H4 (cell line): ENCODE data around the gene GLP2R. TPM values are rescaled to one million over a fixed set of nuclear protein-coding genes. Genes with fewer than 3 reads are reported as not detected.

Source experiments
- DNase-seq: peaks from one replicate; pipeline ENCODE4 v3.0.0-alpha.2; 2015; ENCODE audit warnings: low spot score
- total RNA-seq: library from RNA; depleted of rRNA; stranded (reverse); fragments of >200 nt; shearing (Covaris generic); gene quantifications from 2 replicates; pipeline ENCODE4 v1.2.3, GENCODE V29; 2014; rRNA removed

GLP2R gene
- total RNA-seq, 1 experiment from 2014 or later, result 1.3 TPM

- DNase-seq, result no peak
Measured at GRCh38 chr17:9922012-9922848, 96.5 kb downstream of the GLP2R start.

- peak; percentile 76 for DNase-seq
Measured at GRCh38 chr17:9924735-9925191, 99.0 kb downstream of the GLP2R start.

GRCh38 chr17:9925457-9925856 is 99.7 kb downstream of the GLP2R start:
- no peak for DNase-seq

GRCh38 chr17:9926150-9926804 is 100.6 kb downstream of the GLP2R start:
- DNase-seq, result no peak

GRCh38 chr17:9928601-9929333 is 103.0 kb downstream of the GLP2R start:
- DNase-seq, result peak; percentile 71

- DNase-seq, result no peak
Measured at GRCh38 chr17:9929871-9930270, 104.1 kb downstream of the GLP2R start.

- no peak for DNase-seq
Measured at GRCh38 chr17:9931144-9931741, 105.5 kb downstream of the GLP2R start.

- DNase-seq, result no peak
Measured at GRCh38 chr17:9932491-9932890, 106.8 kb downstream of the GLP2R start.

- no peak for DNase-seq
Measured at GRCh38 chr17:9934331-9934730, 108.6 kb downstream of the GLP2R start.

- DNase-seq, result no peak
Measured at GRCh38 chr17:9935408-9935807, 109.7 kb downstream of the GLP2R start.

- no peak for DNase-seq
Measured at GRCh38 chr17:9936095-9936494, 110.4 kb downstream of the GLP2R start.

- no peak for DNase-seq
Measured at GRCh38 chr17:9937241-9937761, 111.6 kb downstream of the GLP2R start.

GRCh38 chr17:9937901-9938300 is 112.2 kb downstream of the GLP2R start:
- DNase-seq, result no peak

- DNase-seq, result no peak
Measured at GRCh38 chr17:9938764-9939163, 113.0 kb downstream of the GLP2R start.

GRCh38 chr17:9940841-9941240 is 115.1 kb downstream of the GLP2R start:
- DNase-seq, result no peak

- DNase-seq, result no peak
Measured at GRCh38 chr17:9941305-9941704, 115.6 kb downstream of the GLP2R start.

Other genes starting within 250 kb of the GLP2R start
- gene CFAP52, start 249.3 kb upstream of the GLP2R start, total RNA-seq, result not detected in 2 replicates
- 0.56 TPM in 1 of 2 replicates, not detected in the other for gene USP43, start 180.4 kb upstream of the GLP2R start, total RNA-seq
- not detected in 2 replicates for gene DHRS7C, start 34.3 kb upstream of the GLP2R start, total RNA-seq
- not detected in 2 replicates for gene GSG1L2, start 3.8 kb upstream of the GLP2R start, total RNA-seq
- gene RCVRN, start 79.3 kb downstream of the GLP2R start, total RNA-seq, result not detected in 2 replicates